SK-N-SH (cell line): ENCODE measurements around the gene CMTM8. TPM values are rescaled to one million over a fixed set of nuclear protein-coding genes. Genes with fewer than 3 reads are reported as not detected.

ENCODE experiments used
- CTCF ChIA-PET: fragments of 300-600, 350-600 bp; formaldehyde crosslinking; extraction: SDS; loops from one replicate; lab custom pipeline; 2021; lab: Yijun Ruan, JAX
- POLR2A ChIA-PET: fragments of 350-600 bp; sonication (Branson Sonifier 250); formaldehyde crosslinking; extraction: SDS; loops from one replicate; lab custom pipeline; 2020; ENCODE audit warnings: antibody characterized with exemption, inconsistent platforms; lab: Yijun Ruan, JAX
- DNase-seq: peaks from one replicate; pipeline ENCODE4 v3.0.0; 2012
- H2AFZ ChIP-seq: fragments of 200-600 bp; sonication (generic); 2 replicates; pipeline ENCODE4 v1.8.1; 2016; ENCODE audit warnings: antibody characterized with exemption, mild to moderate bottlenecking, low read depth
- H3F3A ChIP-seq: fragments of 200-600 bp; sonication (generic); replicated peaks from 2 replicates; pipeline ENCODE3; 2016; ENCODE audit warnings: antibody characterized with exemption, mild to moderate bottlenecking; ENCODE audit not compliant: insufficient read depth
- H3K27ac ChIP-seq, 2 experiments: fragments of 200-500 bp in 1 of 2; fragments of 200-600 bp in 1 of 2; sonication (Bioruptor generic) in 1 of 2; sonication (generic), shearing (Covaris generic) in 1 of 2; 2 replicates each; pipeline versions ENCODE4 v1.5.1 to v1.6.1; 2014 to 2016; ENCODE audit warnings: low read depth in 2 of 2, inconsistent platforms in 1 of 2, low read length in 1 of 2, mild to moderate bottlenecking in 1 of 2, mixed read lengths in 1 of 2
- H3K27me3 ChIP-seq: fragments of 200-600 bp; sonication (generic), shearing (Covaris generic); 2 replicates; pipeline ENCODE4 v1.6.1; 2016; ENCODE audit warnings: mixed run types; ENCODE audit not compliant: insufficient read depth
- H3K36me3 ChIP-seq, 2 experiments: fragments of 200-500 bp in 1 of 2; fragments of 200-600 bp in 1 of 2; sonication (Bioruptor generic) in 1 of 2; sonication (generic) in 1 of 2; replicated peaks in 1 of 2; 2 replicates each; pipeline versions ENCODE3 to v1.5.1; 2014 to 2016; ENCODE audit warnings: low read length in 1 of 2, mild to moderate bottlenecking in 1 of 2; ENCODE audit not compliant: insufficient read depth in 2 of 2, control insufficient read depth in 1 of 2
- H3K4me1 ChIP-seq, 2 experiments: fragments of 200-500 bp in 1 of 2; fragments of 200-600 bp in 1 of 2; sonication (Bioruptor generic) in 1 of 2; sonication (generic), shearing (Covaris generic) in 1 of 2; 2 replicates each; pipeline versions ENCODE4 v1.5.1 to v1.6.1; 2014 to 2016; ENCODE audit warnings: low read depth in 1 of 2, low read length in 1 of 2, mixed run types in 1 of 2; ENCODE audit not compliant: insufficient read depth in 2 of 2, control insufficient read depth in 1 of 2
- H3K4me2 ChIP-seq: fragments of 200-600 bp; sonication (generic), shearing (Covaris generic); 2 replicates; pipeline ENCODE4 v1.6.1; 2017; ENCODE audit warnings: mixed run types
- H3K4me3 ChIP-seq, 2 experiments: fragments of 200-500 bp in 1 of 2; fragments of 200-600 bp in 1 of 2; sonication (Bioruptor generic) in 1 of 2; sonication (generic), shearing (Covaris generic) in 1 of 2; 2 replicates each; pipeline versions ENCODE4 v1.5.1 to v1.8.1; 2014 to 2016; ENCODE audit warnings: low read depth in 2 of 2, inconsistent platforms in 1 of 2, low read length in 1 of 2, mild to moderate bottlenecking in 1 of 2, mixed read lengths in 1 of 2, moderate library complexity in 1 of 2
- H3K79me2 ChIP-seq: fragments of 200-600 bp; sonication (generic); 2 replicates; pipeline ENCODE4 v1.8.1; 2017; ENCODE audit warnings: mild to moderate bottlenecking; ENCODE audit not compliant: insufficient read depth
- H3K9ac ChIP-seq: fragments of 200-600 bp; sonication (generic); 2 replicates; pipeline ENCODE4 v1.6.1; 2017; ENCODE audit warnings: mixed run types
- H3K9me2 ChIP-seq: fragments of 200-600 bp; sonication (generic); 2 replicates; pipeline ENCODE4 v1.6.1; 2017; ENCODE audit warnings: mixed run types
- H3K9me3 ChIP-seq: fragments of 200-600 bp; sonication (generic); 2 replicates; pipeline ENCODE4 v1.6.1; 2017; ENCODE audit warnings: mixed run types, mild to moderate bottlenecking, moderate library complexity
- H4K20me1 ChIP-seq: fragments of 200-600 bp; sonication (generic); 2 replicates; pipeline ENCODE4 v1.6.1; 2017; ENCODE audit warnings: mild to moderate bottlenecking, mixed run types; ENCODE audit not compliant: insufficient read depth
- CTCF ChIP-seq: fragments of 200-600 bp; sonication (generic); IDR thresholded peaks from 2 replicates; pipeline ENCODE4 v1.6.1; 2017; ENCODE audit warnings: antibody characterized with exemption, mild to moderate bottlenecking, moderate library complexity
- ELF1 ChIP-seq: IDR thresholded peaks from 2 replicates; pipeline ENCODE4 v1.4.0; 2012
- EP300 ChIP-seq, 2 experiments: IDR thresholded peaks; 2 replicates each; pipeline versions ENCODE4 v1.4.0 to v1.6.1; 2012; ENCODE audit warnings: borderline replicate concordance in 1 of 2, low read depth in 1 of 2, low read length in 1 of 2
- EZH2phosphoT487 ChIP-seq: fragments of 200-600 bp; sonication (generic); IDR thresholded peaks from 2 replicates; pipeline ENCODE4 v1.6.1; 2017; ENCODE audit warnings: low read depth, mixed run types, mild to moderate bottlenecking, antibody characterized with exemption, moderate library complexity, borderline replicate concordance
- MAX ChIP-seq: IDR thresholded peaks from 2 replicates; pipeline ENCODE4 v1.4.0; 2012; ENCODE audit warnings: low read depth
- NFIC ChIP-seq: IDR thresholded peaks from 2 replicates; pipeline ENCODE4 v1.4.0; 2012; ENCODE audit warnings: borderline replicate concordance
- RAD21 ChIP-seq: IDR thresholded peaks from 2 replicates; pipeline ENCODE4 v1.6.1; 2012; ENCODE audit warnings: mild to moderate bottlenecking, low read length
- REST ChIP-seq: IDR thresholded peaks from 2 replicates; pipeline ENCODE4 v1.6.1; 2012; ENCODE audit warnings: mild to moderate bottlenecking, low read depth, low read length, moderate library complexity
- RFX5 ChIP-seq: IDR thresholded peaks from 2 replicates; pipeline ENCODE4 v1.6.1; 2012; ENCODE audit warnings: mild to moderate bottlenecking, improper control_type of control experiment, low read length
- SIN3A ChIP-seq: IDR thresholded peaks from 2 replicates; pipeline ENCODE4 v1.6.1; 2012; ENCODE audit warnings: low read depth, mild to moderate bottlenecking, low read length, moderate library complexity, borderline replicate concordance
- SMC3 ChIP-seq: IDR thresholded peaks from 2 replicates; pipeline ENCODE4 v1.6.1; 2012; ENCODE audit warnings: low read depth, low read length, improper control_type of control experiment
- TCF12 ChIP-seq: IDR thresholded peaks from 2 replicates; pipeline ENCODE4 v1.4.0; 2012
- USF2 ChIP-seq: fragments of 150-350 bp; IDR thresholded peaks from 2 replicates; pipeline ENCODE4 v1.6.1; 2017; ENCODE audit warnings: antibody characterized with exemption, low read length, low read depth, borderline replicate concordance
- WGBS: methylation state at CpG from one replicate; pipeline ENCODE4 v1.1.6; 2017; ENCODE audit warnings: low lambda C conversion rate; 5-methylcytosine and 5-hydroxymethylcytosine counted together
- polyA plus RNA-seq, 3 experiments: library from polyadenylated mRNA; depleted of rRNA; stranded (reverse); fragments of >200 nt; gene quantifications; 2 replicates each; pipeline ENCODE4 v1.2.3, GENCODE V29; 2012

Gene CMTM8
- polyA plus RNA-seq, 1 of the 3 experiments (the other 2 are of a cell fraction): 9.7 TPM

- TF ChIP-seq CTCF: no peak
Observed at GRCh38 chr3:32208447-32208846, 30.0 kb upstream of the CMTM8 start (continued).

GRCh38 chr3:32215185-32215584 lies 23.3 kb upstream of the CMTM8 start:
- Histone ChIP-seq H4K20me1 (no peaks in the 10 kb centered on the region), H2AFZ (no peak overlapping the region), H3K27me3 (no peaks in the 10 kb centered on the region), H3K4me1 (no peaks in the 10 kb centered on the region), H3K9me2 (no peaks in the 10 kb centered on the region), H3K79me2 (no peaks in the 10 kb centered on the region), H3K27ac (no peak overlapping the region), H3F3A (no peaks in the 10 kb centered on the region), H3K4me3 (no peak overlapping the region), H3K9me3 (no peaks in the 10 kb centered on the region), H3K4me2 (no peak overlapping the region), H3K36me3 (no peaks in the 10 kb centered on the region), H3K9ac (no peak overlapping the region)
- 75% methylated on average over 2 of the region's 2 CpGs for WGBS
- ChIA-PET CTCF (interaction anchor here (0.6 kb wide), 1 partner anchor 201 kb away, joined by 3 read pairs; no protein-coding TSS in a partner anchor), POLR2A (no interaction called here)
- DNase-seq: no peak
- no peak for TF ChIP-seq MAX
- TF ChIP-seq SIN3A: no peak
- TF ChIP-seq NFIC: no peak
- TF ChIP-seq RFX5: no peak
- no peak for TF ChIP-seq USF2
- no peak for TF ChIP-seq SMC3
- TF ChIP-seq RAD21: no peak
- no peak for TF ChIP-seq TCF12
- TF ChIP-seq ELF1: no peak
- no peak for TF ChIP-seq EZH2phosphoT487
- TF ChIP-seq REST: no peak
- no peak for TF ChIP-seq EP300 (IDR thresholded peaks at IDR 0.05; ENCODE audit: borderline replicate concordance in 1 of 2, low read depth in 1 of 2, low read length in 1 of 2)
